GM21825 (cell line): Measurements from ENCODE around the gene SGK2.

Experiments
- ATAC-seq: cut with Tn5 transposase; IDR thresholded peaks from one replicate; pipeline ENCODE4 v1.9.1; 2021; ENCODE audit warnings: mild to moderate bottlenecking, moderate library complexity; ENCODE audit not compliant: unreplicated experiment

SGK2 gene

GRCh38 chr20:43558412-43559146 is at the start of gene SGK2:
TSS of gene SGK2 (plus strand) at chr20:43559027. CDS start at chr20:43566496, 7,469 bp downstream.
- no peak for ATAC-seq

- ATAC-seq, result no peak
Measured at GRCh38 chr20:43511879-43512278, 46.9 kb upstream of the SGK2 start.

- ATAC-seq, result no peak
Measured at GRCh38 chr20:43513372-43513930, 45.4 kb upstream of the SGK2 start.

GRCh38 chr20:43513931-43514647 is 44.7 kb upstream of the SGK2 start:
- ATAC-seq, result peak; percentile 81

DNA sequence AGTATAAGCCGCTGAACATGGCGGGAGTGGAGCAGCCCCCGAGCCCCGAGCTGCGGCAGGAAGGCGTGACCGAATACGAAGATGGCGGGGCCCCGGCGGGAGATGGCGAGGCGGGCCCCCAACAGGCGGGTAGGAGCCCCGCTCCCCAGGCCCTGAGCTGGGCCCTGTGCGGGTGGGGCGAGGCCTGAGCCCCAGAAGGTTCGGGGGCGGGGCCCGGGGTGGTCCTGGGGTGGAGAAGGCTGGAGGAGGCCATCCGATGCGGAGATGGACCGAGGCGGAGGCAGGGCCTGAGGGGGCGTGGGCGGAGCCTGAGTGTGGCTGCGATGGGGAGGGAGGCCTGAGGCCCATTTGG is 44.2 kb upstream of the SGK2 start:
- peak; percentile 22 for ATAC-seq

DNA sequence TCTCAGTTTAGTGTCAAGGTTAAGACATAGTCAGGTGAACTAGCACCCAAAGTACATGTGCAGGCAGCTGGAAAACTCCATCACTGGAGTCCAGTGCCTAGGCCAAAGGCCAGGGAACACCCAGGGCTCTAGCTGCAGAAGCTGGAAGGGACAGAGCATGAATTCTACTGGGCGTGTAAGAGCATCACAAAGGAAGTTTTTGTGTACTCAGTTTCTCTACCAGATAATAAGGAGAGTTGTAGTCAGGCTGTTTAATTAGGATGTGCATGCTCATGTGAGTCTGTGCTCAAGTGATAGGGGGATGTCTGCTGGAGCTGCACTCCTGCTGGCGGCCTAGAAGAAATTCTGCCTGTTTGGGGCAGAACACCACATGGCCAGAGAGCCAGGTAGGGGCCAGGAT is 43.2 kb upstream of the SGK2 start:
- no peak for ATAC-seq

DNA sequence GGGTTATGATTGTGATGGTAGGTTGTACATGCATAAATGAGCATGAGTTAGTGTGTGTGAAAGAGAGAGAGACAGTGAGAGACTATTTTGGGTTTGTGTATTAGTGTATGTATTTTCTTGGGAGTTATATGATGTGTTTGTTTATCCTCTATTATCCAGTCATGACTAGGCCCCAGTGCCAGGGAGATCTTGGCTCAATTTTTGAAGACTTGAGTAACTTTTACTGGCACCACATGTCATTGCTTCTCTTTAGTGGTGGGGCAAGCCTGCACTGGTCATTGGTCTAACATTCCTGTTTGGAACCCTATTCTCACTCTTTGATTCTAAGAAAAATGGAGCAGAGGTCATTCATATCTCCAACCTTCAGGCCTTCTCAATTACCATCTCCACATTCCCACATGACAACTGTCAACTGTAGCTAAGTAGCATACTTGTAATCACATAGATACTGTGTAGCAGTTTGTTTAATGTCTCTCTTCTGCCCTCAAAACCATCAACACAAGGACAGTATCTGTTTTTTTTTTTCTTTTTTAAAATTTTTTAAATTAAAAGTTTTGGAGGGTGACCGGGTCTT is 42.5 kb upstream of the SGK2 start:
- ATAC-seq, result no peak

GRCh38 chr20:43520074-43520630 is 38.7 kb upstream of the SGK2 start:
- no peak for ATAC-seq

DNA sequence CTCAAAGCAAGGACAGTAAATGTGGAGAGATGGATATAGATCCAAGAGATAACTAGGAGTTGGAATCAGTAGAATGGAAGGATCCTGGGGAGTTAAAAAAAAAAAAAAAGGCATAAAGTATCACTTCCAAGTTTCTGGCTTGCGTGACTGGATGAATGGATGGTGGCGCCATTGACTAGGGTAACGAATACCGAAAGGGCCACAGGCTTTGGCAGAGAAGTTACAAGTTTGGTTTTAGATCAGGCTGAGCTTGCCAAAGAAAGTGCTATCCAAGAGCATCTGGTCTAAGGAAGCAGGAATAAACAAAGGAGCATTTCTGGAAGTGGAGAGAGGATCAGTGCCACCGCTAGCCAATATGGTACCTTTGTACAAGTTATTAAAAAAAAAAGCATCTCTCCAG is 33.8 kb upstream of the SGK2 start:
- no peak for ATAC-seq

- no peak for ATAC-seq
Measured at GRCh38 chr20:43528258-43528875, 30.5 kb upstream of the SGK2 start.

DNA sequence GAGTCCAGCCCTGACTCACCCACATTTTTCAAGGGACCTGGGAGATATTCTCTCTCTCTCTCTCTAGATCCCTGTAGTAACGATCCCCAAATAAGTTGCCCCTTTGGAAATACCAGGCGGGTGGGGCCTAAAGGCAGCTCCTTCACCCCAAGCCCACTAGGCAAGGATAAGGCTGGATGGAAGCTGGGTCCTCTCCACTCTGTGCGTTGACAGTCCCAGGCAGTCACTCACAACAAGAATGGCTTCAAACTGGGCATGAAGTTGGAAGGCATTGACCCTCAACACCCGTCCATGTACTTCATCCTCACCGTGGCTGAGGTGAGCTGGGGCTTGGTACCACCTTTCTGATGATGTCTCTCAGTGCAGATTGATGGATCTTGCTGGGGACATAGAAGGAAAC is 29.8 kb upstream of the SGK2 start:
- ATAC-seq, result no peak

DNA sequence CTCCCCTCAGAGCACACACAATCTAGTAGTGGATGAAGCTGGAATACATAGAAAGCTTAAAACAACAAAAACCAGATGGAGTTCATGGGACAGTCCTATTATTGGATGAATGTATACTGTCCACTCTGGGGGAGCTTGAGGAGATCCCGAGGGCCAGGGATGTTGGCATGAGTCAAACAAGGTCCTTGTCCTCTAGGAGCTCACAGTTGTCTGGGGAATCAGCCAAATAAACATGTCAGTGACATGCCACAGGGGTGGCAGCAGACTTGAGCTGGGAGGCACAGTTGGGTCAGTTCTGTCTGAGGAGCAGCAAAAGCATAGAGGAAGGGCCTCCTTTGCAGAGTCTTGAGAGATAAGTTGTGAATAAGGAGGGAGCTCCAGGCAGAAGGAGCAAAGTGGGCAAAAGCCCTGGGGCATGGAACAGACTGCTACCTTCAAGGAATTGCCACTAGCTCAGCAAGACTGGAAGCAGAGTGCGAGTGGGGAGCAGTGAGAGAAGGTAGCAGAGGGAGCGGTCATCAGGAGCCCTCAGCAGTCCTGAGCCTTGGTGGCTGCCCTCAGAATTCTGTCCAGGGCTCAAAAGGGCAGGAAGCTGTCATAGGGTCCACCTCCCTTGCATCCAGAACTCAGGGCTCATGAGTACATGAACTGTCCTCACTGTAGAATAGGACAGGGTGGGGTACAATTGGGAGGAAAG is 29.2 kb upstream of the SGK2 start:
- ATAC-seq, result no peak

- no peak for ATAC-seq
Measured at GRCh38 chr20:43530321-43531090, 28.3 kb upstream of the SGK2 start.

DNA sequence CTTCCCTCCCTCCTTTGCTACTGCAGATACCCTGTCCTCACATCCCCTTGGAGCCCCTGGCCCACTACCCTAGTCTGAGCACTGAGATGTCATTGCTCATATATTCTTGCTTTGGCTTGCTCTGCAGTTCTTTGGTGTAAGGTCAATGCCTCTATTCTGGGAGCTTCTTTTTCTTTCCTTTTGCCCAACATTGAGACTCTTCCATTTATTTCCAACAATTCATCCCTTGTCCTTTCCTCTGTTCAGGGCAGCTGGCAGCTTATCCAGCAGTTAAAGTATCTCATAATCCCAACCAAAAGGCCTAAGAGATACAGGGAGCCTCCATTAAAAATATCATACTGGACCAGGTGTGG is 27.8 kb upstream of the SGK2 start:
- no peak for ATAC-seq

DNA sequence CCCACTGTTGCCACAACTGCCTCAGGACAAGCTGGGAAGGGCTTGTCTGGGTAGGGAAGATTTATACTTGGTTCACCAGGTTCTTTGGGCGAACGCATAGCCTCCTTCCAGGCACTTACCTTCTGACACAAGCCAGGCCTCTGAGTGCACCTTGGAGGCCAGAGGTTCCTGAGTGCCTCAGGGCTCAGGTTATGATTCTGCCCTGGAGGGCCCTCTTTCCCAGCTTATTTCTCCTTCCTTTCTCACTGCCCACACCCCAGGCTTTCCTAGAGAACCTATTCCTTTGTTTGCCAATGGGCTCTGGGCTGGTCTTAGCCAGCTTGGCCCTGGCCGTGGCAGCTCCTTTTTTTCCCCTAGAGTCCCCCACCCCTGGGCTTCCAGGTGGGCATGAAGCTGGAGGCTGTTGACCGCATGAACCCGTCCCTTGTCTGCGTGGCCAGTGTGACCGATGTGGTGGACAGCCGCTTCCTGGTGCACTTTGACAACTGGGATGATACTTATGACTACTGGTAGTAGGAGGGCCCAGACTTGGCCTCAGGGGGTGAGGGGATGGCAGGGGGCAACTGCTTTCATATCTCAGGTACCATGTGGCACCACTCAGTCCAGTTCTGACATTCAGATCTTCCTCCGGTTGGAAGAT is 26.3 kb upstream of the SGK2 start:
- no peak for ATAC-seq

DNA sequence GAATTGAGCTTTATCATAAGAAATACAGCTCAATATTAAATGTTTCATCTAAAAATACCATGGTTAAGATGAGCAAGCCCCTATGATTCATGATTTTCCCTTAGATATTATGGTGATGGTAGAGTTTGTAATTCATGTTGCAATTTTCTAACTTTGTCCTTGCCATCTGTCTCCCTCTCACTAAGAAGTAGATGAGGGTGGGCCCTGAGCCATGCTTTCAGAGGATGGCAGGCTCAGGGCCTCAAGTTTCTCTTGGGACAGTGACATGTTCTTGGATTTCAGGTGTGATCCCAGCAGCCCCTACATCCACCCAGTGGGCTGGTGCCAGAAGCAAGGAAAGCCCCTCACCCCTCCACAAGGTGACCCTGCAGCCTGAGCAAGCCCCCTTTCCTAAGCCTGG is 25.8 kb upstream of the SGK2 start:
- ATAC-seq, result no peak

GRCh38 chr20:43534016-43534415 is 24.8 kb upstream of the SGK2 start:
- no peak for ATAC-seq

GRCh38 chr20:43534791-43535350 is 24.0 kb upstream of the SGK2 start:
- no peak for ATAC-seq

- ATAC-seq, result no peak
Measured at GRCh38 chr20:43535370-43536004, 23.3 kb upstream of the SGK2 start.
